ENCODE data around the gene CLCN3.
"Not testable (repeated sequence)": the region's sequence is repeated elsewhere in the genome, so short reads cannot be mapped to it uniquely, and the experiment has no call there.

Gene CLCN3

GRCh38 chr4:169730564-169730963 is 110.2 kb downstream of the CLCN3 start:
- no peak overlapping the region for H3K27ac ChIP-seq (ENCODE audit: low read length)
- H3K9ac ChIP-seq (ENCODE audit: low read length), result no peak overlapping the region
- H4K20me1 ChIP-seq (ENCODE audit: insufficient read depth, low read length), result no peaks in the 10 kb centered on the region
- H3K36me3 ChIP-seq (replicated peaks; ENCODE audit: insufficient read depth, low read length), result no peaks in the 10 kb centered on the region
- no peak overlapping the region for H3K4me2 ChIP-seq (ENCODE audit: low read depth, low read length)
- H3K4me1 ChIP-seq (ENCODE audit: low read length), result peaks cover 11% of the 10 kb centered on the region; the same call in 1 of the 2 replicates
- no peaks in the 10 kb centered on the region for H3K27me3 ChIP-seq (replicated peaks; ENCODE audit: insufficient read depth, low read length)
- no peak for DNase-seq
- no peaks in the 10 kb centered on the region for H3K9me3 ChIP-seq (replicated peaks; ENCODE audit: insufficient read depth, low read length)
- no peaks in the 10 kb centered on the region for H3K79me2 ChIP-seq (ENCODE audit: low read length)
- TF ChIP-seq EZH2 (optimal IDR thresholded peaks at IDR 0.05; ENCODE audit: low read depth, low read length) (no peak), CTCF (IDR thresholded peaks at IDR 0.05; ENCODE audit: low read length) (no peak), EZH2phosphoT487 (IDR thresholded peaks at IDR 0.05; ENCODE audit: low read length) (no peak)
- no peaks in the 10 kb centered on the region; the same call in 1 of the 2 replicates for H3F3A ChIP-seq (ENCODE audit: insufficient read depth, low read length)
- no peaks in the 10 kb centered on the region for H3K9me2 ChIP-seq (replicated peaks; ENCODE audit: insufficient read depth, low read length)
- H2AFZ ChIP-seq (ENCODE audit: low read length), result no peak overlapping the region
- no peak overlapping the region for H3K4me3 ChIP-seq (ENCODE audit: low read length)

GRCh38 chr4:169738604-169739003 is 118.2 kb downstream of the CLCN3 start:
- not testable (repeated sequence) for H3K4me1 ChIP-seq (ENCODE audit: low read length); H3K27me3 ChIP-seq (replicated peaks; ENCODE audit: insufficient read depth, low read length); H2AFZ ChIP-seq (ENCODE audit: low read length); H3K4me2 ChIP-seq (ENCODE audit: low read depth, low read length); H3K27ac ChIP-seq (ENCODE audit: low read length); H3K9me2 ChIP-seq (replicated peaks; ENCODE audit: insufficient read depth, low read length); H3K9ac ChIP-seq (ENCODE audit: low read length); DNase-seq; H3K9me3 ChIP-seq (replicated peaks; ENCODE audit: insufficient read depth, low read length); H3K36me3 ChIP-seq (replicated peaks; ENCODE audit: insufficient read depth, low read length); H3K79me2 ChIP-seq (ENCODE audit: low read length); H3F3A ChIP-seq (ENCODE audit: insufficient read depth, low read length); H3K4me3 ChIP-seq (ENCODE audit: low read length); H4K20me1 ChIP-seq (ENCODE audit: insufficient read depth, low read length)

GRCh38 chr4:169741569-169741968 is 121.2 kb downstream of the CLCN3 start:
- TF ChIP-seq EZH2phosphoT487 (IDR thresholded peaks at IDR 0.05; ENCODE audit: low read length), result no peak
- no peak overlapping the region for H3K4me2 ChIP-seq (ENCODE audit: low read depth, low read length)
- no peaks in the 10 kb centered on the region for H3K4me1 ChIP-seq (ENCODE audit: low read length)
- no peaks in the 10 kb centered on the region for H3K9me2 ChIP-seq (replicated peaks; ENCODE audit: insufficient read depth, low read length)
- H2AFZ ChIP-seq (ENCODE audit: low read length), result no peak overlapping the region
- no peak overlapping the region for H3K9ac ChIP-seq (ENCODE audit: low read length)
- no peaks in the 10 kb centered on the region for H4K20me1 ChIP-seq (ENCODE audit: insufficient read depth, low read length)
- no peaks in the 10 kb centered on the region for H3K36me3 ChIP-seq (replicated peaks; ENCODE audit: insufficient read depth, low read length)
- no peaks in the 10 kb centered on the region for H3K27me3 ChIP-seq (replicated peaks; ENCODE audit: insufficient read depth, low read length)
- H3K9me3 ChIP-seq (replicated peaks; ENCODE audit: insufficient read depth, low read length), result no peaks in the 10 kb centered on the region
- no peaks in the 10 kb centered on the region for H3K79me2 ChIP-seq (ENCODE audit: low read length)
- H3K4me3 ChIP-seq (ENCODE audit: low read length), result no peak overlapping the region
- no peaks in the 10 kb centered on the region for H3F3A ChIP-seq (ENCODE audit: insufficient read depth, low read length)
- no peak for DNase-seq
- H3K27ac ChIP-seq (ENCODE audit: low read length), result no peak overlapping the region

- DNase-seq, result no peak
- Histone ChIP-seq H3K27ac (ENCODE audit: low read length) (no peak overlapping the region), H3K4me1 (ENCODE audit: low read length) (no peaks in the 10 kb centered on the region), H4K20me1 (ENCODE audit: insufficient read depth, low read length) (no peaks in the 10 kb centered on the region), H3K36me3 (replicated peaks; ENCODE audit: insufficient read depth, low read length) (no peaks in the 10 kb centered on the region; the same call in 1 of the 2 replicates), H3K4me2 (ENCODE audit: low read depth, low read length) (no peak overlapping the region), H3K27me3 (replicated peaks; ENCODE audit: insufficient read depth, low read length) (no peaks in the 10 kb centered on the region), H3K9me3 (replicated peaks; ENCODE audit: insufficient read depth, low read length) (no peaks in the 10 kb centered on the region), H3K9me2 (replicated peaks; ENCODE audit: insufficient read depth, low read length) (no peaks in the 10 kb centered on the region), H3K4me3 (ENCODE audit: low read length) (no peak overlapping the region), H3K9ac (ENCODE audit: low read length) (no peak overlapping the region), H3F3A (ENCODE audit: insufficient read depth, low read length) (no peaks in the 10 kb centered on the region), H2AFZ (ENCODE audit: low read length) (no peak overlapping the region), H3K79me2 (ENCODE audit: low read length) (no peaks in the 10 kb centered on the region)
- no peak for TF ChIP-seq CTCF (IDR thresholded peaks at IDR 0.05; ENCODE audit: low read length)
- TF ChIP-seq EZH2phosphoT487 (IDR thresholded peaks at IDR 0.05; ENCODE audit: low read length), result no peak
- TF ChIP-seq EZH2 (optimal IDR thresholded peaks at IDR 0.05; ENCODE audit: low read depth, low read length), result no peak
Measured at GRCh38 chr4:169744601-169745000, 124.2 kb downstream of the CLCN3 start.
